DMS114 treated with DMSO at 0.1 percent for 48 hours (cell line): ENCODE measurements around the gene SELENOH.
A peak's percentile ranks its signal among the peaks of the same experiment; 100 is the strongest.

Experiments used
- DNase-seq: peaks from one replicate; lab custom pipeline; 2025; ENCODE audit not compliant: unreplicated experiment; lab: John Stamatoyannopoulos, UW

Gene SELENOH

GRCh38 chr11:57745206-57745605 lies 3.9 kb downstream of the SELENOH start:
- no peak for DNase-seq

DNA sequence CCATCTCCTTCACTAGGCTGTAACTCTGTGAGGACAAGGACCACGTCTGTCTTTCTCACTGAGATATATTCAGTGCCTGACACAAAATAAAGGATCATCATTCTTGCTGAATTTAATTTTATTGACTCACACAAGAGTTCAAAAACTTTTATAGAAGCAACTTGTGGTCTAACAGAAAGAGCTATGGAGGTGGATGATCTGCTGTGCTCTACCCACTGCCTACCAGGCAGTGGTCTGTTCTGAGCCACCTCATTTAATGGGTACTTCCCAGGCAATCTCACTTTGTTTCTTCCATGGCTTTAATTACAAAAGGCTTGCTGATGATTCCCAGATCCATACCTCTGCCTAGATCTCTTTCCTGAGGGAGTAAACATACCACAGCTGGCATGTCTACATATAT lies 5.6 kb downstream of the SELENOH start:
- no peak for DNase-seq

- DNase-seq = no peak
Measured at GRCh38 chr11:57751176-57751575, 9.9 kb downstream of the SELENOH start.

DNA sequence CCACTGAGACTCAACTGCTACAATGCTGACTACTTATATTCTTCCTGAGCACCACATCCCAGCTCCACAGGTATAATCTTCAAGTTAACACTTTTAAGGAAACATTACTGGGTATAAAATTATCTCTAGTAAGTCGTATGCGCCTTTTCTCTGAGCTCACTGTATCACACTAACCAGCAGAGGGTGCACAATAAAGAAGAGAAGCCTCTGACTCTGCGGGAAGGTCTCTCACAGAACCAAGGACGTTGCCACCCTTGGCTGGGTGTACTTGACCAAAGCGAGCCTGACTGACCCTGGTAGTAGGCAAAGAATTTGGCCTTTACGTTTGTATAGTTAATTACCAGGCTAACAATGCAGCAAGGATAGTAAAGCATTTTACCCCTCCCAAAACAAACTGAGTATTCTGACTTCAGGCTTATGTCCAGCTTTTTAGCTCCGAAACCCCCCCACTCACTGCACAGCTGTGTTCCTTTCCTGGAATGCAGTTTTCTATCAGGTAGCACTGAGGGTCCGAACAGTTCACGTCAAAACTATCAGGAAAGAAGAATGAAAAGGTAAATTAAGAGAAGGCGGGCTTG lies 10.5 kb downstream of the SELENOH start, which contains the start of gene BTBD18:
TSS of gene BTBD18 (minus strand) at position 144 of the 578 bp plus-strand sequence. CDS start 631 bp downstream, outside the sequence.
- no peak for DNase-seq

DNA sequence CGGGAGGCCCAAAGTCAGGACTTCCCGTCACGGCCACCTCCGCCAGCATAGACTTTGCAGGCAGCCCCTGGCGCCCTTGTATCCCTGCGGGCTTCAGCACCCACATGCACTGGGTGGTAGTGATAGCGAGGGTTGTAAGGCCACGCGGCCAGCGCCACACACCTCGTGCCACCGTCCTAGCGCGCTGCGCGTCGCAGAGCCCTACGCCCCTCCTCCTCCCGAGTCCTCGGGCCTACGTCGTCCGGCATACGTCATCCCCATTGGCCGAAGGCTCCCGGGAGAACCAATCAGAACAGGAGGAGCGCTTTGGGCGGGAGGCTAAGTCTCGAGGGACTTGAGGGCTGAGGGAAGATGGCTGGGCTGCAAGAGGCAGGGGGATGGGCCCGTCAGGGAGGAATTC lies 11.7 kb downstream of the SELENOH start:
- no peak for DNase-seq

GRCh38 chr11:57758174-57758573 lies 16.9 kb downstream of the SELENOH start:
- DNase-seq = no peak

DNA sequence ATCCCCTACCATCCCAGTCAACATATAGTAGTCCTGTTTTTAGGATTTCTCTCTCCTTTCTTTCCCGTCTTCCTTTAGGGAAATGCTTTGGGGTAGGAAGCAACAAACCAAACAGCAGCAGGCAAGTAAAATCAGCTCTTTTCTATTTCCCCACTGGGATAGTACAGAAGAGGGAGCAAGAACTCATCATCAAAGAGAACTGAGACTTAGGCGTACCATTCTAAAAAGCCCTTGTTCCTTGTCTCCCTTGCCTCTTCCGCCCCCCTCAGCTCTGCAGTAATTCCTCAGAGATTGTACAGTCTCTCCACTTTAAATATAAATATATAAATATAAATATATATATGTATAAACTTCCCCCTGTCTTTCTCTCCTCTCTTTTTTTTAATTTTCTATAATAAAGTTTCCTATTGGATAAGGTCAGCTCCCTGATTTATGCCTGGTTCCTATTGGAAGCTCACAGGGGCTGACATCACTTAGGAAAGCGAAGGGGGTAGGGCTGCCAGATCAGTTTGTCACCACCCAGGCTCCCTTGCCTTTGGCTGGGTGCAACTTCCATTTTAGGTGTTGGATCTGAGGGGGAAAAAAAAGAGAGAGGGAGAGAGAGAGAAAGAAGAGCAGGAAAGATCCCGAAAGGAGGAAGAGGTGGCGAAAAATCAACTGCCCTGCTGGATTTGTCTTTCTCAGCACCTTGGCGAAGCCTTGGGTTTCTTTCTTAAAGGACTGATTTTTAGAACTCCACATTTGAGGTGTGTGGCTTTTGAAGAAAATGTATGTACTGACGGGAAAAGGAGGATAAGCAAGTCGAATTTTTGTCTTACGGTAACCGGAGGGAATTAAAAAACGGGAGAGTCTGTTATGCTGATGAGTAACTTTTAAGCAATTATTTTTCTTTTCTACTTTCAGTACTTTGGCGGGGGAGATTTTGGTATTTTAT lies 20.3 kb downstream of the SELENOH start, which contains the start of gene CTNND1:
TSS of gene CTNND1 (plus strand) at position 502 of the 934 bp plus-strand sequence. CDS start 29,677 bp downstream, outside the sequence.
- peak; percentile 42 for DNase-seq

GRCh38 chr11:57762235-57762861 lies 21.1 kb downstream of the SELENOH start:
- DNase-seq = no peak

DNA sequence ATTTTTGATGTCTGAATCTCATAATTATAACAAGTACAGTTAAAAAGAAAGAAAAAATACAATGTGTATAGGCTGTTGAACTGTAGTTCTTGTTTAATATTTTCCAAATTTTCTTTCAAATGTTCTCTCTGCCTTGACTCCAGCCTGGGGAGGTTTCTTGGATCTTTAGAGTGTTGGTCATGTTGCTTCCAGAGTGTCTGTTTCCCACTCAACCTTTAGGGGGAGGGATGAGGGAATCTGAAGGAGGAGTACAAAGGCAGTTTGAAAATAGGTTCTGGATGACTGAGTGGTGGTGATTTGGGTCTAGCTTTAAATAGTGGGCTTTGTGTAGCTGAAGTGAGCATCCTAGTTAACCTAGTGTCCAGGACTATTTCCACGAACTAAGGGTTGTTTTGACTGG lies 22.3 kb downstream of the SELENOH start:
- DNase-seq = no peak

DNA sequence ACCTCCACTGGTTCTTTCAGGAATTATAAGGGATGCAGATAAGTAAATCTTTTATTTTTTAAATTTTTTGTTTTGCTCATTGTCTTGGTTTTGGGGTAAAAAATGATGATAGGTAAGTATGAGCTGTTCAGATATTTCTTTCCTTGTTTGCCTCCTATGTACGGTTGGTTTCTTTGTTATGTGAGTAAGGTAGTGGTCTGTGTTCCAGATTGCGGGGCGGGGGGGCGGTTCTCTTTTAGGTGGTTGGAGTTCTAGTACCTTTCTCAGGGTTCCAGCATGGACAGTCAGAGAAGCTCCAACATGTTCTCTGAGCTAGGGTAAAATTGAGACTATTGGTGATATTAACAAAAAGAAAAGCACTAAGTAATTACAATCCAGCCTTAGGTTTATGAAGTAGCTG lies 22.7 kb downstream of the SELENOH start:
- no peak for DNase-seq

GRCh38 chr11:57764566-57764965 lies 23.3 kb downstream of the SELENOH start:
- no peak for DNase-seq

- DNase-seq = no peak
Measured at GRCh38 chr11:57764972-57765371, 23.7 kb downstream of the SELENOH start.

- DNase-seq = no peak
Measured at GRCh38 chr11:57770793-57771192, 29.5 kb downstream of the SELENOH start.

DNA sequence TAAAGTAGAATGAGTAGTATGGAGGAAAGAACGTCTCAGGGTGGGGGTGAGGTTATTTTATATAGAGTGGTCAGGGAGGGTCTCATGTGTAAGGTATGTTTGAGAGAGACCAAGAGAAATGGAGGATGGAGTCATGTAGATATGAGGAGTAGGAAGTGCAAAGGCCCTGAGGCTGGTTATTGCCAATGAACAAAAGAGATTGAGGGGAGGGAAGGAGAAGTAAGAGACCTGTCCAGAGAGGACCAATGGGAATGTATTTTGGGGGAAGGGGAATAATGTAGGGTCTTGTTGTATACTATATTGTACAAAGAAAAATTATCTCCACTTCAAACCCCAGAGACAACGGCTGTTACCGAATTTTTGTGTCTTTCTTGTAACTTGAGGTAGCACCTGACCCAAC lies 30.1 kb downstream of the SELENOH start:
- no peak for DNase-seq

GRCh38 chr11:57772562-57772961 lies 31.3 kb downstream of the SELENOH start:
- no peak for DNase-seq

- no peak for DNase-seq
Measured at GRCh38 chr11:57773026-57773598, 31.8 kb downstream of the SELENOH start.

GRCh38 chr11:57775491-57775890 lies 34.2 kb downstream of the SELENOH start:
- no peak for DNase-seq

- DNase-seq = no peak
Measured at GRCh38 chr11:57776031-57776521, 34.8 kb downstream of the SELENOH start.

DNA sequence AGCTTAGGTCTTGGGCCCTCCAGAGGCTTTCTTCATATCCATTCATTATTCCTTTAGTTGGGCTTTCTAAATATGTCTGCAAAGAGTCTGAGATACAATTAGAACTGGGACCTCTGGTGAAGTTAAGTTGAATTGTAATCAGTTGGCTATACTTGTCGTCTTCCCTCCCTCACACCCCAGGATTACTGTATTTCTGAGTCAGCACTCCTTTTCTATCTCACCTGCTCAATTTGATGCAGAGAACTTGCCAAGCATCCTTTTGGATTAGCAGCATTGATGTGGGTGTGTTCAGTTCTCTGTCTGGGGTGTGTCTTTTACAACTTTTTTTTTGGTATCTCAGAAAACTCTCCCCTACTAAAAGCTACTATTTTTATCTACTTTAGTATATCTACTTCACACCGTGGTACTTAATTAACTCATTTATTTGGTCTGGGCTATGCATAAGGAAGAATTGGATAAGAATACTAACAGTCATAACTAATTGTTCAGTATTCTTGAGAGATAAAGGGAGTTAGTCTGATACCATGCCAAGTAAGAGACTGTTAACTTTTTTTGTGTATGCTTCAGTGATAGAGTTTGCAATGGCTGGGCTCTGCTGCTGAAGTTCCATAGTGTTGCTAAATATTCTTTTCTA lies 35.4 kb downstream of the SELENOH start:
- DNase-seq = no peak

DNA sequence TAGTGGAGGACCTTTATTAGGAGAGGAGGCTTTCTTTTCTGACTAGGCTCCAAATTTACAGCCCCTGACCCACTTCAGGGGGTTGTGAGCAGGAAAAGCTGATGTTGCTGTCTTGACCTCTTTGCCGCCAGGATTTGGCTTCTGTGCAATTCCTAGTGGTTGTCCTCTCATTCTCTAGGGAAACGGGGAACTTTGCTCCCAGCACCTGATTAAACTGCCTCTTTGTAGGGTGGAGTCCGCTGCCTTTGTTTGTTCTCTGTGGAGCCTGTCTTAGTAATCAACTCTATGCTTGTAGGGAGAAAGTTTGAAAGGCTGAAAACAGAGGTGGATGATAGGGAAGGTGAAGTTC lies 36.7 kb downstream of the SELENOH start:
- no peak for DNase-seq
